Measurements from ENCODE around the gene PUS1.

PUS1 gene

GRCh38 chr12:131917711-131918306 lies 11.3 kb upstream of the PUS1 start:
- TF ChIP-seq GATA2 (IDR thresholded peaks at IDR 0.05; ENCODE audit: low read depth, low read length) (no peak), GATA3 (IDR thresholded peaks at IDR 0.05; ENCODE audit: low read depth, low read length) (no peak)

GRCh38 chr12:131918311-131919050 lies 10.6 kb upstream of the PUS1 start:
- TF ChIP-seq GATA3 (IDR thresholded peaks at IDR 0.05; ENCODE audit: low read depth, low read length) (no peak), GATA2 (IDR thresholded peaks at IDR 0.05; ENCODE audit: low read depth, low read length) (no peak)

DNA sequence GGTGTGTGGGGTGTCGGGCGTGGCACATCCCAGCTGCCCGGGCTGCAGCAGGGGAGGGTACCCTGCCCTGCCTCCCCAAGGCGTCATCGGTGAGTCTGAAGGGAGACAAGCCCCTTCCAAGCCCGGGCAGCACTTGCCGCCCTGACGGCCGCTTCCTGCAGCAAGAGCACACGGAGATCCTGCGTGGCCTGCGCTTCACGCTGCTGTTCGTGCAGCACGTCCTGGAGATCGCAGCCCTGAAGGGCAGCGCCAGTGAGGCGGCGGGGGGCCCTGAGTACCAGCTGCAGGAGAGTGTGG lies 10.1 kb upstream of the PUS1 start:
- no peak for TF ChIP-seq GATA2 (IDR thresholded peaks at IDR 0.05; ENCODE audit: low read depth, low read length)
- no peak for TF ChIP-seq GATA3 (IDR thresholded peaks at IDR 0.05; ENCODE audit: low read depth, low read length)

DNA sequence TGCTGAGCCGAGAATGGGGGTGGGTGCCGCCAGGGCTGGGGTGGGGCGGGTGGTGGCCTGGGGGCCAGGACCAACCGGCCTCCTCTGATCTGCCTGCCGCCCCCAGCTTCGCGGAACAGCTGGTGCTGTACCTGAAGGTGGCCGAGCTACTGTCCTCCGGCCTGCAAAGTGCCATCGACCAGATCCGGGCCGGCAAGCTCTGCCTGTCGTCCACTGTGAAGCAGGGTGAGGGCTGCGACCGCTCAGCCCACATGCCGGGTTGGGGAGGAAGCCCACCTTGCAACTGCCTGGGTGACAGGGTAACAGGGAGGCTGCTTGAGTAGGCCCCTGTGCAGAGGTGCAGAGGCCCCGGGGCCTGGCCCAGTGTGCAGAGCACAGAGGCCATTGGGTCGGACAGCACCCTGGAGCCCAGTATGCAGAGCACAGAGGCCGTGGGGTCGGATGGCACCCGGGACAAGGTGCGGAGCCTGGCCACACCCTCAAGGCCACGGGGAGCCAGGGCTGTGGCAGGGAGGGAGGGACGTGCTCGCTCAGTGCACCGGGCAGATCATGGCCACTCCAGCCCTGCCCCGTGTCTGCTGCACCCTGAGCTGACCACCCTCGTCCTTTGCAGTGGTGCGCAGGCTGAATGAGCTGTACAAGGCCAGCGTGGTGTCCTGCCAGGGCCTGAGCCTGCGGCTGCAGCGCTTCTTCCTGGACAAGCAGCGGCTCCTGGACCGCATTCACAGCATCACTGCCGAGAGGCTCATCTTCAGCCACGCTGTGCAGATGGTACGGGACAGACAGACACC lies 9.5 kb upstream of the PUS1 start:
- TF ChIP-seq GATA2 (IDR thresholded peaks at IDR 0.05; ENCODE audit: low read depth, low read length), result no peak
- no peak for TF ChIP-seq GATA3 (IDR thresholded peaks at IDR 0.05; ENCODE audit: low read depth, low read length)

DNA sequence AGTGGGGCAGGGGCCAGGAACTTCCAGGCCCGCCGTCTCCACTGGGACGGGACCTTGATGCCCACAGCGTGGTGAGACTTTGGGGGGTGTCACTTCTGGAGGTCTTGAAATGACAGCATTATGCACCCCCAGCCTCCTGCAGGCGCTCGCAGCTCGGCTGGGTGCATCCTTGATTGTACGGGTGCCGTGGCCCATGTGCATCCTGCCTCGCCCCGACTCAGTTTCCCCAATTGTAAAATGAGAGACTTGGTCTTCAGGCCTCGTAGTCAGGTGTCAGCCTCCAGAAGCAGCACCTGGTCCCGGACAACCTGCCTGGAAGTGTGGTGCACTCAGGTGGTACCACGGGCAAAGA lies 8.9 kb upstream of the PUS1 start:
- no peak for TF ChIP-seq GATA3 (IDR thresholded peaks at IDR 0.05; ENCODE audit: low read depth, low read length)
- no peak for TF ChIP-seq GATA2 (IDR thresholded peaks at IDR 0.05; ENCODE audit: low read depth, low read length)

GRCh38 chr12:131920902-131921840 lies 7.9 kb upstream of the PUS1 start:
- TF ChIP-seq GATA2 (IDR thresholded peaks at IDR 0.05; ENCODE audit: low read depth, low read length) (no peak), GATA3 (IDR thresholded peaks at IDR 0.05; ENCODE audit: low read depth, low read length) (no peak)

DNA sequence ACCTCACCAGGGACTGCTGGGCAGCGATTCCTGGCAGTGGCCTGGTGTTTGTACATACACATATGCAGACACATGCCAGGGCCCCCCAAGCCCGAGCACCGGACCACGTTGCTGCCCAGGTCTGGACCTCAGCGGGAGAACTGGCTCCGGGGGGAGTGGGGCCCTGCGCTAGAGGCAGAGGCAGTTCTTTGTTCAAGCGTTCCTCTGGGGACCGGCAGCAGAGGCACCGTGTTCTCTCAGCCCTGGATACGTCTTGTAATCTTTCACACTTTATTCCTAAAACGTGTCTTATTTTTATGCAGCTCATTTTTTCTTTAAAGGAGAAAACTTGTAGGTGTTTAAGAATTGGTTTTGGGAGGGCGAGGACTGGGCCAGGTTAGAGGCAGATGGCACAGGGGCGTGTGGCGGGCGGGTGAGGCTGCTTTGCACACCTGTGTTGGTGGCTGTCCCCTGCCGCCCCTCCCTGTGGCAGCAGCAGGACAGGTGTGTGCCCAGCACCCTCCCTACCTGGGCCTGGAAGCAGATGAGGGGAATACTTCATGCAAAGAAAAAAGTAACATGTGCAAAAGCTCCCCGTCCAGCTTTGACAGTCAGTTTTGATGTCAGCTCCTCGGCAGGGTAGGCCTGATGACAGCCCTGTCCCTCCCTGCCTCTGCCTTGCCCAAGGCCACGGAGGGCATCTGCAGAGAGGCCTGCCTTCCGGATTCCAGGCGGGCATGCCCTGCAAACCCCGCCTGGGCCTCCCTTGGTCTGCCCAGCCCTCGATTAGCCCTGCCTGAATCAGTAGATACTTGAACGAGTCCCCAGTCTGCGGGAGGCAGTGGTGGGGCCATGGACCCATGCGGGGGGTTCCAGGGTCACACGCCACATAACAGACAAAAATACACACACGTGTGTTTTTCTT lies 7.0 kb upstream of the PUS1 start:
- TF ChIP-seq GATA2 (IDR thresholded peaks at IDR 0.05; ENCODE audit: low read depth, low read length), result no peak
- no peak for TF ChIP-seq GATA3 (IDR thresholded peaks at IDR 0.05; ENCODE audit: low read depth, low read length)

DNA sequence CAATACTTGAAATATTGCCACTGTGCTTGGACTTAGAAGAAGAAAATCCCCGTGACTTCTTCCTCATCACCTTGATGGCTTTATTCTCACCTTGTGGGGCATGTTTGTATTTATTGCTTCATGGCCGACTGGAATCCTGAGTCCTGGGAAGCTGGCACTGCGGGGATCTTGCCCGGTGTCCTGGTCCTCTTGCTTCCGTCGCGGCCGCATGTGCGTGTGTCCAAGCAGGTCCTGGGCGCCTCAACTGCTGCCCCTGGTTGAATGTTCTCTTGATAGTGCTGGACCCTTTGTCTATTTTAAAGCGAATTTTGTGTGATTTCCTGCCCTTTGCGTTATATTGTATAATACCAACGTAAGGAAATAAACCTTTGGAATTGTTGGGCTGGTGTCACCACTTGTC lies 6.3 kb upstream of the PUS1 start:
- no peak for TF ChIP-seq GATA3 (IDR thresholded peaks at IDR 0.05; ENCODE audit: low read depth, low read length)
- TF ChIP-seq GATA2 (IDR thresholded peaks at IDR 0.05; ENCODE audit: low read depth, low read length), result no peak

GRCh38 chr12:131923260-131923659 lies 5.8 kb upstream of the PUS1 start:
- TF ChIP-seq GATA2 (IDR thresholded peaks at IDR 0.05; ENCODE audit: low read depth, low read length), result no peak
- TF ChIP-seq GATA3 (IDR thresholded peaks at IDR 0.05; ENCODE audit: low read depth, low read length), result no peak

DNA sequence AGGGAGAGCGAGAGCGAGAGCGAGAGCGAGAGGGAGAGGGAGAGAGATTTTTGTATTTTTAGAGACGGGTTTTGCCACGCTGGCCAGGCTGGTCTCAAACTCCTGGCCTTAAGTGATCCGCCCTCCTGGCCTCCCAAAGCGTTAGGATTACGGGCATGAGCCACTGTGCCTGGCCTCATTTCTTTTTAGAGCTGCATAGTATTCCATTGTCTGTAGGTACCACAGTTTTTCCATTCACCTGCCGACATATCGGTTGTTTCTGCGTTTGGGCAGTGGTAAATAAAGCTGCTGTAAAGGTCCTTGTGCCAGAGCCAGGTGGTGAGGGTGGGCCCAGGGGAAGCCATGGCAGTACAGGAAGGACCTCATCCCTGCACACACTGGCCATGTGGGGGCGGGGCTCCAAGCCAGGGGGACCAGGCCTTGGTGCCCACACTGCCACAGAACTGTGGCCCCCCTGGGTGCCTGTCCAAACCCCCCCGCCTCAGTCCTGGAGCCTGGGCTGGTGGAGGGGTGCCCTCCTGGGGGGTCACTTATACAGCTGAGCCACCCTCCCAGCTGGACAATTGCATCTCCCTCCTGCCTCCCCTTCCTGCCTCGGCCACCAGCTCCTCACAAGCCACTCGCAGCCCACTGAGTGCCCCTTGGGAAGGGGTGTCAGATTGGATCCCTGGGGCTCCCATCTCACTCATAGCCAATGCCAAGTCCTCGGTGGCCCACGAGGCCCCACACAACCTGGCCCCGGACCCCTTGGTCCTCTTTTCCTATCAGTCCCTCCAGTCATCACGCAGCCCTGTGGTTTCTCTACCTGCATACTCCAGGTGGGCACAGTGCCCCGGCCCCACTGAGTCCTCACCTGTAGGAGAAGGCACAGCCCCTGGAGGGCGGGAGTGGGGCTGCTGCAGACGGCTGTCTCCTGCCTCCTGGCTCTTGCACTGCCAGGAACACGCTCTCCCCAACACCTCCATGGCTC lies 1.7 kb upstream of the PUS1 start:
- no peak for TF ChIP-seq GATA3 (IDR thresholded peaks at IDR 0.05; ENCODE audit: low read depth, low read length)
- TF ChIP-seq GATA2 (IDR thresholded peaks at IDR 0.05; ENCODE audit: low read depth, low read length), result no peak

DNA sequence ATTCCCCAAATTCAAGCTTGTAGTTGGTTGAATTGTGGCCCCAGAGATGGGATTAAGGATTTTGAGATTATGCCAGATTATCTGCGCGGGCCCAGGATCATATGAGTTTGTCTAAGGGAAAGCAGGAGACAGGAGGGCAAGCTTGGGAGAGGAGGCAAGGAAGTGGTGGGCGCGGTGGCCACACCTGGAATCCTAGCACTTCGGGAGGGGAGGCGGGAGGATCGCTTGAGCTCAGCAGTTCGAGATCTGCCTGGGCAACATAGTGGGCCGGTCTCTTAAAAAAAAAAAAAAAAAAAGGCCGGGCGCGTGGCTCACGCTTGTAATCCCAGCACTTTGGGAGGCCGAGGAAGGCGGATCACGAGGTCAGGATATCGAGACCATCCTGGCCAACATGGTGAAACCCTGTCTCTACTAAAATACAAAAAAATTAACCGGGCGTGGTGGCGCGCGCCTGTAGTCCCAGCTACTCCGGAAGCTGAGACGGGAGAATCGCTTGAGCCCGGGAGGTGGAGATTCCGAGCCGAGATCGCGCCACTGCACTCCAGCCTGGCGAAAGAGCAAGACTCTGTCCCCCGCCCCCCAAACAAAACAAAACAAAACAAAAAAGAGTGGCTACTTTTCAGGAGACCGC lies 881 bp upstream of the PUS1 start:
- no peak for TF ChIP-seq GATA3 (IDR thresholded peaks at IDR 0.05; ENCODE audit: low read depth, low read length)
- TF ChIP-seq GATA2 (IDR thresholded peaks at IDR 0.05; ENCODE audit: low read depth, low read length), result no peak

Measured in SH-SY5Y (cell line).